ACC112 (cell line): ENCODE results near the gene TMED6.
"Not testable (repeated sequence)": the region's sequence is repeated elsewhere in the genome, so short reads cannot be mapped to it uniquely, and the experiment has no call there.

Experiments used
- H2AFZ ChIP-seq: fragments of 200-600 bp; sonication (generic); one replicate; pipeline ENCODE4 v1.6.0; 2017; ENCODE audit warnings: antibody characterized with exemption, low read length; ENCODE audit not compliant: unreplicated experiment
- H3K27ac ChIP-seq: fragments of 200-600 bp; sonication (generic); 2 replicates; pipeline ENCODE4 v1.5.1; 2014; ENCODE audit warnings: low read depth, mild to moderate bottlenecking, antibody characterized with exemption, low read length, moderate library complexity
- H3K27me3 ChIP-seq: fragments of 200-600 bp; sonication (generic); 2 replicates; pipeline ENCODE4 v1.6.1; 2014; ENCODE audit warnings: mild to moderate bottlenecking, antibody characterized with exemption, low read length, moderate library complexity, mixed read lengths; ENCODE audit not compliant: insufficient read depth
- H3K36me3 ChIP-seq: fragments of 200-600 bp; sonication (generic); 2 replicates; pipeline ENCODE4 v1.6.1; 2016; ENCODE audit warnings: mild to moderate bottlenecking, antibody characterized with exemption, low read length, moderate library complexity, mixed read lengths; ENCODE audit not compliant: insufficient read depth
- H3K4me1 ChIP-seq: fragments of 200-600 bp; sonication (generic); one replicate; pipeline ENCODE4 v1.6.1; 2016; ENCODE audit warnings: low read length, mixed read lengths; ENCODE audit not compliant: insufficient read depth, unreplicated experiment, control insufficient read depth
- H3K4me3 ChIP-seq: fragments of 200-600 bp; sonication (generic); 2 replicates; pipeline ENCODE4 v1.5.1; 2014; ENCODE audit warnings: mild to moderate bottlenecking, low read depth, low read length
- H3K79me2 ChIP-seq: fragments of 200-600 bp; sonication (generic); one replicate; pipeline ENCODE4 v1.6.0; 2016; ENCODE audit warnings: low read length; ENCODE audit not compliant: control insufficient read depth, unreplicated experiment, insufficient read depth

TMED6 gene

GRCh38 chr16:69301187-69301586, 50.4 kb downstream of the TMED6 start:
- no peaks in the 10 kb centered on the region for H3K4me1 ChIP-seq
- no peaks in the 10 kb centered on the region for H3K79me2 ChIP-seq
- no peak overlapping the region for H3K4me3 ChIP-seq
- no peaks in the 10 kb centered on the region for H3K27me3 ChIP-seq
- H2AFZ ChIP-seq = no peak overlapping the region
- H3K27ac ChIP-seq = no peak overlapping the region
- no peaks in the 10 kb centered on the region for H3K36me3 ChIP-seq

DNA sequence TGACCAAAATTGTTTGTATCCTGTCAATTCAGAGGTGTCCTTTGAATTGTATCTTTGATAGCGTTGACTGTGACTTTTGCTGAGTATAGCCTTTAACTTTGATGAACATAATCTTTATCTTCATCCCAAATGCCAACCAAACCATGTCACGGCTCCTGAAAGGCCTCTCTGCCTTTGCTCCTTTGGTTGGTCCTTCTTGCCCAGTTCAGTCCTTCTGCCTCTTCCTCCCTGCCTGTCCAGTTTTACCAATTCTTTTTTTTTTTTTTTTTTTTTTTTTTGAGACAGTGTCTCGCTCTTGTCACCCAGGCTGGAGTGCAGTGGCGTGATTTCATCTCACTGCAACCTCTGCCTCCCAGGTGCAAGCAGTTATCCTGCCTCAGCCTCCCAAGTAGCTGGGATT, 53.3 kb downstream of the TMED6 start:
- no peaks in the 10 kb centered on the region for H3K36me3 ChIP-seq
- H3K79me2 ChIP-seq = no peaks in the 10 kb centered on the region
- no peak overlapping the region for H3K4me3 ChIP-seq
- H3K4me1 ChIP-seq = no peaks in the 10 kb centered on the region
- no peak overlapping the region for H3K27ac ChIP-seq
- H3K27me3 ChIP-seq = no peaks in the 10 kb centered on the region
- H2AFZ ChIP-seq = no peak overlapping the region

DNA sequence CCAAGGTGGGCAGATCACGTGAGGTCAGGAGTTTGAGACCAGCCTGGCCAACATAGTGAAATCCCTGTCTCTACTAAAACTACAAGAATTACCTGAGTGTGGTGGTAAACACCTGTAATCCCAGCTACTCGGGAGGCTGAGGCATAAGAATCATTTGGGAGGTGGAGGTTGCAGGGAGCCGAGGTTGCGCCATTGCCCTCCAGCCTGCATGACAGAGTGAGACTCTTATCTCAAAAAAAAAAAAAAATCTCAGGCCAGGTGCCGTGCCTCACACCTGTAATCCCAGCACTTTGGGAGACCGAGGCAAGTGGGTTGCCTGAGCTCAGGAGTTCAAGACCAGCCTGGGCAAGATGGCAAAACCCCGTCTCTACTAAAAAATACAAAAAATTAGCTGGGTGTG, 54.8 kb downstream of the TMED6 start:
- H3K4me3 ChIP-seq, H3K27ac ChIP-seq, H3K27me3 ChIP-seq, H3K4me1 ChIP-seq, H2AFZ ChIP-seq, H3K36me3 ChIP-seq, H3K79me2 ChIP-seq: not testable (repeated sequence)

DNA sequence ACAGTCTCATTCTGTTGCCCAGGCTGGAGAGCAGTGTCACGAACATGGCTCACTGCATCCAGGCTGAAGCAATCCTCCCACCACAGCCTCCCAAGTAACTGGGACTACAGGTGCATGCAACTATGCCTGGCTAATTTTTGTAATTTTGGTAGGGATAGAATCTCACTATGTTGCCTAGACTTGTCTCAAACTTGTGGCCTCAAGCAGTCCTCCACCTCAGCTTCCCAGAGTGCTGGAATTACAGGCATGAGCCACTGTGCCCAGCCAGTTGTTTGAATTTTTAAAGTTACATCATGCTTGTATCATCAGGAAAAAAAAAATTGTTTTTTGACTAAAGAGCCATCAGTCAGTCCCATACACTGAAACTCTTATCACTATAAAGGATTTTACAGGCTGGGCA, 57.5 kb downstream of the TMED6 start:
- Histone ChIP-seq H3K4me3 (no peak overlapping the region), H3K4me1 (no peaks in the 10 kb centered on the region), H3K27me3 (no peaks in the 10 kb centered on the region), H2AFZ (no peak overlapping the region), H3K36me3 (no peaks in the 10 kb centered on the region), H3K27ac (no peak overlapping the region), H3K79me2 (no peaks in the 10 kb centered on the region)

DNA sequence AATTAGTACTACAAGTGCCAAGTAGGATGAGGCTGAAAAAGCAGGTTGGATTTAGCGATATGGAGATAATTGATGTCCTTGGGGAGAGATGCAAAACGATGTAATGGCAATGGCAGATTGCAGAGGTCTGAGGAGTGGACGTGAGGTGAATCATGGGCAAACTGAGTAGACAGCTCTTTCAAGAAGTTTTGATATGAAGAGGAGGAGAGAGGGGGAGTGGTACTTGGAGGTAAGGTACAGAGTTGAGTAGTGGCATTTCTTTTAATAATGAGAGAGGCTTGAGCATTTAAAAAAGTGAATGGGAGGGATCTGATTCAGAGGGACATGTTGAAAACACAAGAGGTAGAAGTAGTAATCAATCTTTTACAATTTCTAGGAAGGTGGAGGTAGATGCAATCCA, 58.2 kb downstream of the TMED6 start:
- Histone ChIP-seq H3K36me3 (no peaks in the 10 kb centered on the region), H3K27ac (no peak overlapping the region), H2AFZ (no peak overlapping the region), H3K79me2 (no peaks in the 10 kb centered on the region), H3K27me3 (no peaks in the 10 kb centered on the region), H3K4me1 (no peaks in the 10 kb centered on the region), H3K4me3 (no peak overlapping the region)
